PC-3 (cell line): ENCODE results near the gene CYP1B1. TPM values are rescaled to one million over a fixed set of nuclear protein-coding genes. Genes with fewer than 3 reads are reported as not detected.

Experiments used
- ATAC-seq: fragments of 200-7000 bp; cut with Tn5 transposase; 2 replicates; pipeline ENCODE4 v1.9.1; 2020; ENCODE audit warnings: mild to moderate bottlenecking, moderate library complexity
- BruUV-seq: library from RNA; stranded (reverse); fragments of 400-500 nt; replicated peaks from 2 replicates; lab custom pipeline; 2021; lab: Mats Ljungman, UMichigan
- CTCF ChIA-PET: fragments of 300-600 bp; sonication (Branson Sonifier 250); formaldehyde crosslinking; loops from one replicate; lab custom pipeline; 2022; ENCODE audit warnings: antibody characterized with exemption; lab: Charles Lee
- POLR2A ChIA-PET: fragments of 300-600 bp; sonication (Branson Sonifier 250); formaldehyde crosslinking; loops from one replicate; lab custom pipeline; 2022; ENCODE audit warnings: antibody characterized with exemption; ENCODE audit not compliant: unreplicated experiment; lab: Charles Lee
- DNase-seq: peaks from one replicate; pipeline ENCODE4 v3.0.0-alpha.2; 2015
- H2AFZ ChIP-seq: fragments of 300-600 bp; sonication (generic); 2 replicates; pipeline ENCODE4 v1.6.0; 2016; ENCODE audit warnings: antibody characterized with exemption, low read length
- H3F3A ChIP-seq: fragments of 300-600 bp; sonication (generic); one replicate; pipeline ENCODE4 v1.6.0; 2017; ENCODE audit warnings: antibody characterized with exemption, low read length, control low read depth, mild to moderate bottlenecking; ENCODE audit not compliant: unreplicated experiment
- H3K27ac ChIP-seq: fragments of 300-600 bp; sonication (generic); 2 replicates; pipeline ENCODE4 v1.5.1; 2016; ENCODE audit warnings: mild to moderate bottlenecking, low read length
- H3K27me3 ChIP-seq: fragments of 300-600 bp; sonication (generic); 2 replicates; pipeline ENCODE4 v1.6.1; 2016; ENCODE audit warnings: low read length, mixed read lengths
- H3K36me3 ChIP-seq: fragments of 300-600 bp; sonication (generic); 2 replicates; pipeline ENCODE4 v1.6.1; 2016; ENCODE audit warnings: low read depth, mixed run types, low read length, mixed read lengths
- H3K4me1 ChIP-seq: fragments of 300-600 bp; sonication (generic); 2 replicates; pipeline ENCODE4 v1.5.1; 2016; ENCODE audit warnings: low read length; ENCODE audit not compliant: insufficient read depth
- H3K4me2 ChIP-seq: fragments of 300-600 bp; sonication (generic); 2 replicates; pipeline ENCODE4 v1.6.0; 2016; ENCODE audit warnings: low read length
- H3K4me3 ChIP-seq: fragments of 300-600 bp; sonication (generic); 2 replicates; pipeline ENCODE4 v1.5.1; 2016; ENCODE audit warnings: mild to moderate bottlenecking, low read length, mixed read lengths
- H3K79me2 ChIP-seq: fragments of 300-600 bp; sonication (generic); 2 replicates; pipeline ENCODE4 v1.6.1; 2017; ENCODE audit warnings: low read length, mixed read lengths
- H3K9ac ChIP-seq: fragments of 300-600 bp; sonication (generic); 2 replicates; pipeline ENCODE4 v1.6.0; 2016; ENCODE audit warnings: mild to moderate bottlenecking, low read length
- H3K9me2 ChIP-seq: fragments of 300-600 bp; sonication (generic); replicated peaks from 2 replicates; pipeline ENCODE4 v1.6.1; 2016; ENCODE audit warnings: mixed run types, low read length, mixed read lengths
- H3K9me3 ChIP-seq: fragments of 300-600 bp; sonication (generic); 2 replicates; pipeline ENCODE4 v1.6.1; 2016; ENCODE audit warnings: low read length, mixed read lengths
- H4K20me1 ChIP-seq: fragments of 300-600 bp; sonication (generic); 2 replicates; pipeline ENCODE4 v1.6.1; 2016; ENCODE audit warnings: low read length, mixed read lengths
- EZH2 ChIP-seq: fragments of 300-600 bp; sonication (generic); IDR thresholded peaks from one replicate; pipeline ENCODE4 v1.6.1; 2017; ENCODE audit warnings: antibody characterized with exemption, mild to moderate bottlenecking, low read length; ENCODE audit not compliant: unreplicated experiment
- EZH2phosphoT487 ChIP-seq: fragments of 300-600 bp; sonication (generic); IDR thresholded peaks from 2 replicates; pipeline ENCODE4 v1.6.1; 2018; ENCODE audit warnings: mild to moderate bottlenecking, antibody characterized with exemption, low read length, borderline replicate concordance
- intact Hi-C: fragments of 100-400 bp; cut with micrococcal nuclease; formaldehyde crosslinking; loops from 2 replicates; pipeline ENCODE4 v1.9.0; 2023
- total RNA-seq: library from RNA; depleted of rRNA; stranded (reverse); fragments of >200 nt; gene quantifications from 2 replicates; pipeline ENCODE4 v1.2.3, GENCODE V29; 2014
- TF ChIP-seq, protein P1 (sequence below): fragments of 300-600 bp; sonication (generic); conservative IDR thresholded peaks from 2 replicates; pipeline ENCODE4 v1.5.1; 2017; ENCODE audit warnings: antibody characterized with exemption, low read depth, mild to moderate bottlenecking, low read length

CYP1B1 gene
- total RNA-seq, 1 experiment from 2014 or later = 37.2 TPM

DNA sequence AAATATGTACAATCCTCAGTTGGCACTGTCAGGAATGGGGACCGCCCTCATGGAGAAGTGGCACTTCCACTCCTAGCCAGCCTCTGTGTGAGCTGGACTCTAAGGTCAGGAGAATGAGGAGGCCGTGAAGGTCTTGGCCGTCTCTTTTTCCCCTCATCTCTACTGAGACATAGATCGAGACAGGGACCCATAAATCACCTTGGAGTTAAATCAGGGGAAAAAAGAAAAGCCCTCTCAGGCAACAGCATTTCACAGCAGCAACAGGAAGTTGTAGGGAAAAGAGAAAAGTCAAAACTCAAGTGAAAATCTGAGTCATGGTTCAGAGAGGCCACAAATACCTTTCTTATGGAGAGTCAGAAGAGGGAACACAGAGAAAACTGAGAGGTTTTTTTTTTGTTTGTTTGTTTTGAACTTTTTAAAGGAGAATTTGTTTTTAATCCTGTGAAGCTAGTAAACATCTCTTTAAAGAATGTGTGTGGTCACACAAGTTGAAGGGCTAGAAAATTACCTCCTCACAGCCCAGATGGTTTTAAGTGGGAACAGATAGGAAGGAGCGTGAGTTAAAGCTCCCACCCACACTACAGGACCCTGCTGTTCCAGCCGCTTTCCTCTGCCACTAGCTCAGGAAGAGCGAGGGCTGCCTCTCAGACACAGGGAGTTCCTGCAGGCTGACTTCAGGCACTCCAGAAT, 30.6 kb upstream of the CYP1B1 start:
- peak; percentile 42; the same call in 1 of the 2 replicates for ATAC-seq
- Histone ChIP-seq H3K9me2 (no peaks in the 10 kb centered on the region), H3K9ac (no peak overlapping the region; the same call in 1 of the 2 replicates), H3F3A (no peaks in the 10 kb centered on the region), H3K4me1 (peaks cover 11% of the 10 kb centered on the region), H3K9me3 (no peaks in the 10 kb centered on the region), H4K20me1 (no peaks in the 10 kb centered on the region), H3K79me2 (no peaks in the 10 kb centered on the region), H3K4me3 (no peak overlapping the region), H3K36me3 (no peaks in the 10 kb centered on the region), H2AFZ (peak overlapping the region; percentile 27), H3K4me2 (peak overlapping the region; percentile 32), H3K27ac (peak overlapping the region; percentile 61), H3K27me3 (no peaks in the 10 kb centered on the region)
- CTCF ChIA-PET = no interaction called here
- no TSS peak for BruUV-seq
- POLR2A ChIA-PET = interaction anchor here (0.7 kb wide), 1 partner anchor 628 kb away, joined by 3 read pairs; no protein-coding TSS in a partner anchor
- peak; percentile 60 for DNase-seq
- intact Hi-C loops = no loop called here
- TF ChIP-seq EZH2 = no peak
- no peak for TF ChIP-seq EZH2phosphoT487
- TF ChIP-seq, protein P1, sequence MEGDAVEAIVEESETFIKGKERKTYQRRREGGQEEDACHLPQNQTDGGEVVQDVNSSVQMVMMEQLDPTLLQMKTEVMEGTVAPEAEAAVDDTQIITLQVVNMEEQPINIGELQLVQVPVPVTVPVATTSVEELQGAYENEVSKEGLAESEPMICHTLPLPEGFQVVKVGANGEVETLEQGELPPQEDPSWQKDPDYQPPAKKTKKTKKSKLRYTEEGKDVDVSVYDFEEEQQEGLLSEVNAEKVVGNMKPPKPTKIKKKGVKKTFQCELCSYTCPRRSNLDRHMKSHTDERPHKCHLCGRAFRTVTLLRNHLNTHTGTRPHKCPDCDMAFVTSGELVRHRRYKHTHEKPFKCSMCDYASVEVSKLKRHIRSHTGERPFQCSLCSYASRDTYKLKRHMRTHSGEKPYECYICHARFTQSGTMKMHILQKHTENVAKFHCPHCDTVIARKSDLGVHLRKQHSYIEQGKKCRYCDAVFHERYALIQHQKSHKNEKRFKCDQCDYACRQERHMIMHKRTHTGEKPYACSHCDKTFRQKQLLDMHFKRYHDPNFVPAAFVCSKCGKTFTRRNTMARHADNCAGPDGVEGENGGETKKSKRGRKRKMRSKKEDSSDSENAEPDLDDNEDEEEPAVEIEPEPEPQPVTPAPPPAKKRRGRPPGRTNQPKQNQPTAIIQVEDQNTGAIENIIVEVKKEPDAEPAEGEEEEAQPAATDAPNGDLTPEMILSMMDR = no peak

DNA sequence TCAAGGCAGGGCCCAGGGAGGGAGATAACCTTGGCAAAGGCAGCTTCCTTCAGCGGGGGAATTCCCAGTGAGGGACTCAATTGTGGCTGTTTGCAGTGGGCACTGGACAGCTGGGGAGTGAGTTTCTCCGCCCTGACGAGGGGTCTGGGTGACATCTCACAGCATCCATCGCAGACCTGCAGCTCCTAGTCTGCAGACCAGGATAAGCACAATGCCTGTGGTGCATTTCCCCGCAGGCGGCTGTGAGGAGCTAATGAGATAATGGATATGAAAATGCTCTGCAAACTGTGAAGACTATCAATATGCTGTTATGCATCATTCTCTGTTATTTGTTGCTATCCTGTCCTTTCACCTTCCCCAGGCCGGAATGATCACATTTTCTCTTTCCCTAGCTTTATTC, 30.0 kb upstream of the CYP1B1 start:
- ATAC-seq = no peak
- intact Hi-C loops = no loop called here
- no TSS peak for BruUV-seq

More for the DNA sequence above, 30.0 kb upstream of the CYP1B1 start:
- no peak overlapping the region for H3K4me2 ChIP-seq
- no peak overlapping the region; the same call in 1 of the 2 replicates for H3K9ac ChIP-seq
- H3K36me3 ChIP-seq = no peaks in the 10 kb centered on the region
- ChIA-PET CTCF (no interaction called here), POLR2A (no interaction called here)
- TF ChIP-seq EZH2 (no peak), EZH2phosphoT487 (no peak)
- TF ChIP-seq, protein P1 = no peak
- no peaks in the 10 kb centered on the region for H4K20me1 ChIP-seq
- no peaks in the 10 kb centered on the region for H3K9me2 ChIP-seq
- DNase-seq = no peak
- peaks cover 11% of the 10 kb centered on the region for H3K4me1 ChIP-seq
- no peaks in the 10 kb centered on the region for H3K79me2 ChIP-seq
- peak overlapping the region; percentile 27; the same call in 1 of the 2 replicates for H2AFZ ChIP-seq
- no peaks in the 10 kb centered on the region for H3K9me3 ChIP-seq
- no peaks in the 10 kb centered on the region for H3F3A ChIP-seq
- peak overlapping the region; percentile 61 for H3K27ac ChIP-seq
- no peak overlapping the region for H3K4me3 ChIP-seq
- H3K27me3 ChIP-seq = no peaks in the 10 kb centered on the region
